Upper lobe of right lung (tissue), 1 donor: ENCODE results near the gene CBL. TPM values are rescaled to one million over a fixed set of nuclear protein-coding genes. Genes with fewer than 3 reads are reported as not detected.

Experiments used
- ATAC-seq: fragments of 200-7000 bp; cut with Tn5 transposase; one replicate; pipeline ENCODE4 v1.9.1; 2020; ENCODE audit warnings: mild to moderate bottlenecking, moderate library complexity
- DNase-seq: peaks from one replicate; pipeline ENCODE4 v3.0.0-alpha.2; 2020
- H3K27ac ChIP-seq: fragments of 200-600 bp; one replicate; pipeline ENCODE4 v1.8.0; 2022
- H3K27me3 ChIP-seq: fragments of 200-600 bp; one replicate; pipeline ENCODE4 v1.8.0; 2022; ENCODE audit warnings: mild to moderate bottlenecking
- H3K36me3 ChIP-seq: fragments of 200-600 bp; one replicate; pipeline ENCODE4 v1.8.0; 2022
- H3K4me1 ChIP-seq: fragments of 200-600 bp; one replicate; pipeline ENCODE4 v1.8.0; 2022
- H3K4me3 ChIP-seq: fragments of 200-600 bp; one replicate; pipeline ENCODE4 v1.8.0; 2022; ENCODE audit warnings: mild to moderate bottlenecking
- H3K9me3 ChIP-seq: fragments of 200-600 bp; one replicate; pipeline ENCODE4 v1.8.0; 2022
- intact Hi-C: fragments of 100-400 bp; cut with DNase I; formaldehyde crosslinking; loops from one replicate; pipeline ENCODE4 v1.11.0; 2022
- total RNA-seq: library from RNA; stranded (reverse); fragmentation: NEBNext Ultra II Directional; extraction: Animal tissue kit (Norgen Biotek cat#: 25700); gene quantifications from one replicate; pipeline ENCODE4 v1.2.1, GENCODE V29; 2021
- TF ChIP-seq, protein P1 (sequence below): fragments of 200-600 bp; IDR thresholded peaks from one replicate; pipeline ENCODE4 v1.8.0; 2022; ENCODE audit warnings: antibody characterized with exemption
- donor health status: DM: no; HTN: yes; CAD: no; lungs with severe emphysema.

Gene CBL
- total RNA-seq, 1 donor from 2014 or later: 30.0 TPM

- TF ChIP-seq, protein P1, sequence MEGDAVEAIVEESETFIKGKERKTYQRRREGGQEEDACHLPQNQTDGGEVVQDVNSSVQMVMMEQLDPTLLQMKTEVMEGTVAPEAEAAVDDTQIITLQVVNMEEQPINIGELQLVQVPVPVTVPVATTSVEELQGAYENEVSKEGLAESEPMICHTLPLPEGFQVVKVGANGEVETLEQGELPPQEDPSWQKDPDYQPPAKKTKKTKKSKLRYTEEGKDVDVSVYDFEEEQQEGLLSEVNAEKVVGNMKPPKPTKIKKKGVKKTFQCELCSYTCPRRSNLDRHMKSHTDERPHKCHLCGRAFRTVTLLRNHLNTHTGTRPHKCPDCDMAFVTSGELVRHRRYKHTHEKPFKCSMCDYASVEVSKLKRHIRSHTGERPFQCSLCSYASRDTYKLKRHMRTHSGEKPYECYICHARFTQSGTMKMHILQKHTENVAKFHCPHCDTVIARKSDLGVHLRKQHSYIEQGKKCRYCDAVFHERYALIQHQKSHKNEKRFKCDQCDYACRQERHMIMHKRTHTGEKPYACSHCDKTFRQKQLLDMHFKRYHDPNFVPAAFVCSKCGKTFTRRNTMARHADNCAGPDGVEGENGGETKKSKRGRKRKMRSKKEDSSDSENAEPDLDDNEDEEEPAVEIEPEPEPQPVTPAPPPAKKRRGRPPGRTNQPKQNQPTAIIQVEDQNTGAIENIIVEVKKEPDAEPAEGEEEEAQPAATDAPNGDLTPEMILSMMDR: no peak
- Histone ChIP-seq H3K4me3 (no peak overlapping the region), H3K27ac (no peak overlapping the region), H3K36me3 (peaks cover 8% of the 10 kb centered on the region), H3K27me3 (peaks cover 3% of the 10 kb centered on the region), H3K9me3 (no peaks in the 10 kb centered on the region), H3K4me1 (peaks cover 11% of the 10 kb centered on the region)
- intact Hi-C loops: no loop called here
- DNase-seq (no peak), ATAC-seq (no peak)
Observed at GRCh38 chr11:119332111-119332765, 126.1 kb downstream of the CBL start.

- Histone ChIP-seq H3K27ac (peak within 1 kb of the TSS; percentile 93), H3K4me3 (peak within 1 kb of the TSS; percentile 95), H3K36me3 (peaks cover 8% of the 10 kb centered on the region), H3K9me3 (no peaks in the 10 kb centered on the region), H3K4me1 (peaks cover 21% of the 10 kb centered on the region), H3K27me3 (peaks cover 7% of the 10 kb centered on the region)
- TF ChIP-seq, protein P1: no peak
- intact Hi-C loops: no loop called here
- peak; percentile 97 for ATAC-seq
- peak; percentile 93 for DNase-seq
Observed at GRCh38 chr11:119334174-119334930, 128.2 kb downstream of the CBL start, which contains the start of gene RNF26. Gene RNF26, plus strand, starts transcription at chr11:119334527. Its CDS starts 596 bp downstream, at chr11:119335123.

- Histone ChIP-seq H3K4me1 (peaks cover 21% of the 10 kb centered on the region), H3K27me3 (peaks cover 12% of the 10 kb centered on the region), H3K9me3 (no peaks in the 10 kb centered on the region), H3K27ac (no peak overlapping the region), H3K36me3 (peaks cover 8% of the 10 kb centered on the region), H3K4me3 (peak overlapping the region; percentile 95)
- intact Hi-C loops: no loop called here
- peak; percentile 57 for DNase-seq
- no peak for ATAC-seq
- TF ChIP-seq, protein P1: no peak
Observed at GRCh38 chr11:119335091-119335654, 129.0 kb downstream of the CBL start.

- Histone ChIP-seq H3K4me1 (peaks cover 24% of the 10 kb centered on the region), H3K27me3 (peaks cover 9% of the 10 kb centered on the region), H3K9me3 (no peaks in the 10 kb centered on the region), H3K27ac (no peak overlapping the region), H3K4me3 (no peak overlapping the region), H3K36me3 (peaks cover 8% of the 10 kb centered on the region)
- ATAC-seq: no peak
- DNase-seq: peak; percentile 61
- intact Hi-C loops: no loop called here
- TF ChIP-seq, protein P1: no peak
Observed at GRCh38 chr11:119335655-119336543, 129.8 kb downstream of the CBL start.
